PFSK-1 (cell line): ENCODE measurements around the gene CPA5.

ENCODE experiments used
- POLR2AphosphoS5 ChIP-seq: IDR thresholded peaks from 2 replicates; pipeline ENCODE4 v1.6.1; 2012; ENCODE audit warnings: low read depth, mild to moderate bottlenecking, control low read depth, low read length, moderate library complexity
- TAF1 ChIP-seq: IDR thresholded peaks from 2 replicates; pipeline ENCODE4 v1.6.1; 2012; ENCODE audit warnings: low read length, control low read depth, borderline replicate concordance; ENCODE audit not compliant: insufficient read depth

DNA sequence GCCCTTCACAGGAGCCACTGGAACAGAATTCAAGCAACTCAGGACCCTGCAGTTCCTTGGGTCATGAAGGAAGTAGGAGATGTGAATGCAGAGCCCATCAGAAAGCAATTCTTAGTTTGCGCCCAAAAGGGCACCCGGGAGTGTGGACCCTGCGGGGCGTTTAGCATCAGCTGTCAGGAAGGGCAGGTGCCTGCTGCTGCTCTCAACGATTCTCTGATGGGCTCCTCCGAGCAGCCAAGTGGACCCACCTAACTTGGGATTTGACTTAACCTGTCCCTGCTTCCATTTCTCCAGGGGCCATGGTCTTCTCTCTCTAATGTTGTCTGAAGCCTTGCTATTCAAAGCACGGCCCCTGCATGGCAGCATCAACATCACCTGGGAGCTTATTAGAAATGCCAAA, 17.1 kb downstream of the CPA5 start:
- TF ChIP-seq TAF1, result no peak
- no peak for TF ChIP-seq POLR2AphosphoS5
